IMR-90 (cell line): ENCODE measurements around the gene JMJD8. TPM values are rescaled to one million over a fixed set of nuclear protein-coding genes. Genes with fewer than 3 reads are reported as not detected.
A peak's percentile ranks its signal among the peaks of the same experiment; 100 is the strongest.

ENCODE experiments used
- ATAC-seq: fragments of 200-7000 bp; cut with Tn5 transposase; 2 replicates; pipeline ENCODE4 v1.9.1; 2020; ENCODE audit warnings: low read depth, mild to moderate bottlenecking, moderate library complexity
- BruUV-seq: library from RNA; stranded (reverse); fragments of 400-500 nt; replicated peaks from 2 replicates; lab custom pipeline; 2021; lab: Mats Ljungman, UMichigan
- CTCF ChIA-PET: fragments of 300-600 bp; formaldehyde crosslinking; extraction: SDS; loops from one replicate; lab custom pipeline; 2021; ENCODE audit warnings: antibody characterized with exemption; lab: Yijun Ruan, JAX
- POLR2A ChIA-PET: fragments of 300-600 bp; sonication (Branson Sonifier 250); formaldehyde crosslinking; loops from one replicate; lab custom pipeline; 2022; ENCODE audit warnings: antibody characterized with exemption; ENCODE audit not compliant: unreplicated experiment; lab: Charles Lee
- DNase-seq: peaks from one replicate; pipeline ENCODE4 v3.0.0; 2013
- H2AFZ ChIP-seq: replicated peaks from 2 replicates; pipeline ENCODE3; 2013; ENCODE audit warnings: low read length, mild to moderate bottlenecking; ENCODE audit not compliant: poor library complexity
- H2AK5ac ChIP-seq: 2 replicates; pipeline ENCODE4 v1.6.1; 2013; ENCODE audit warnings: low read depth, low read length, inconsistent platforms
- H2AK9ac ChIP-seq: replicated peaks from 2 replicates; pipeline ENCODE3; 2013; ENCODE audit warnings: mild to moderate bottlenecking, low read depth, low read length, moderate library complexity; ENCODE audit not compliant: poor library complexity
- H2BK120ac ChIP-seq: 2 replicates; pipeline ENCODE4 v1.6.1; 2013; ENCODE audit warnings: low read depth, low read length, inconsistent platforms
- H2BK15ac ChIP-seq: 3 replicates; pipeline ENCODE4 v1.6.1; 2013; ENCODE audit warnings: low read depth, low read length, inconsistent platforms
- H2BK20ac ChIP-seq: 2 replicates; pipeline ENCODE4 v1.6.1; 2013; ENCODE audit warnings: low read depth, mild to moderate bottlenecking, inconsistent platforms, low read length, moderate library complexity
- H2BK5ac ChIP-seq: 2 replicates; pipeline ENCODE4 v1.6.1; 2013; ENCODE audit warnings: mild to moderate bottlenecking, low read depth, low read length, inconsistent platforms; ENCODE audit not compliant: poor library complexity, severe bottlenecking
- H3K14ac ChIP-seq: replicated peaks from 2 replicates; pipeline ENCODE4 v1.6.1; 2013; ENCODE audit warnings: low read depth, low read length, inconsistent platforms
- H3K18ac ChIP-seq: 2 replicates; pipeline ENCODE4 v1.6.1; 2013; ENCODE audit warnings: low read depth, low read length, control low read depth
- H3K23ac ChIP-seq: 2 replicates; pipeline ENCODE4 v1.6.1; 2013; ENCODE audit warnings: low read depth, low read length, inconsistent platforms
- H3K27ac ChIP-seq: 2 replicates; pipeline ENCODE4 v1.5.1; 2013; ENCODE audit warnings: mild to moderate bottlenecking, control low read depth, low read length; ENCODE audit not compliant: insufficient read depth
- H3K27me3 ChIP-seq: 2 replicates; pipeline ENCODE4 v1.6.1; 2013; ENCODE audit warnings: low read length; ENCODE audit not compliant: control insufficient read depth, insufficient read depth
- H3K36me3 ChIP-seq: 2 replicates; pipeline ENCODE4 v1.6.1; 2013; ENCODE audit warnings: low read length, mixed read lengths; ENCODE audit not compliant: control insufficient read depth, insufficient read depth
- H3K4ac ChIP-seq: 2 replicates; pipeline ENCODE4 v1.6.1; 2013; ENCODE audit warnings: low read depth, low read length, inconsistent platforms
- H3K4me1 ChIP-seq: 2 replicates; pipeline ENCODE4 v1.6.1; 2013; ENCODE audit warnings: low read length, mixed read lengths; ENCODE audit not compliant: control insufficient read depth, insufficient read depth
- H3K4me2 ChIP-seq: 2 replicates; pipeline ENCODE4 v1.6.1; 2013; ENCODE audit warnings: low read depth, mild to moderate bottlenecking, control low read depth, low read length, moderate library complexity
- H3K4me3 ChIP-seq: 2 replicates; pipeline ENCODE4 v1.5.1; 2013; ENCODE audit warnings: low read depth, mild to moderate bottlenecking, control low read depth, low read length, moderate library complexity; ENCODE audit not compliant: insufficient read depth
- H3K56ac ChIP-seq: 2 replicates; pipeline ENCODE4 v1.6.1; 2013; ENCODE audit warnings: low read length, inconsistent platforms; ENCODE audit not compliant: insufficient read depth; ENCODE audit errors: extremely low read depth
- H3K79me1 ChIP-seq, 2 experiments: 2 replicates each; pipeline ENCODE4 v1.6.1; 2013; ENCODE audit warnings: low read length in 2 of 2, inconsistent platforms in 1 of 2, low read depth in 1 of 2
- H3K9ac ChIP-seq: 2 replicates; pipeline ENCODE4 v1.6.1; 2013; ENCODE audit warnings: low read depth, low read length, control low read depth
- H3K9me1 ChIP-seq: 2 replicates; pipeline ENCODE4 v1.6.1; 2013; ENCODE audit warnings: low read length, inconsistent platforms; ENCODE audit not compliant: insufficient read depth
- H3K9me3 ChIP-seq: 2 replicates; pipeline ENCODE4 v1.6.1; 2013; ENCODE audit warnings: low read length; ENCODE audit not compliant: control insufficient read depth, insufficient read depth
- H4K20me1 ChIP-seq: 2 replicates; pipeline ENCODE4 v1.6.1; 2013; ENCODE audit warnings: low read length, inconsistent platforms; ENCODE audit not compliant: insufficient read depth
- H4K5ac ChIP-seq: 2 replicates; pipeline ENCODE4 v1.6.1; 2013; ENCODE audit warnings: mild to moderate bottlenecking, low read depth, low read length, control low read depth
- H4K8ac ChIP-seq, 2 experiments: 2 replicates each; pipeline ENCODE4 v1.6.1; 2013; ENCODE audit warnings: low read depth in 2 of 2, low read length in 2 of 2, control low read depth in 1 of 2, inconsistent platforms in 1 of 2
- H4K91ac ChIP-seq: 2 replicates; pipeline ENCODE4 v1.6.1; 2013; ENCODE audit warnings: low read depth, low read length, inconsistent platforms; ENCODE audit not compliant: insufficient read depth
- CHD1 ChIP-seq: IDR thresholded peaks from 2 replicates; pipeline ENCODE4 v1.6.1; 2012; ENCODE audit warnings: low read depth, low read length, improper control_type of control experiment
- CTCF ChIP-seq: conservative IDR thresholded peaks from 2 replicates; pipeline ENCODE4 v1.5.1; 2012; ENCODE audit warnings: mild to moderate bottlenecking, low read depth, low read length, improper control_type of control experiment
- FOS ChIP-seq: fragments of 150-350 bp; IDR thresholded peaks from 2 replicates; pipeline ENCODE4 v1.6.1; 2016; ENCODE audit warnings: low read depth, low read length
- MAFK ChIP-seq: IDR thresholded peaks from 2 replicates; pipeline ENCODE4 v1.6.1; 2012; ENCODE audit warnings: low read depth, low read length, improper control_type of control experiment
- MAZ ChIP-seq: IDR thresholded peaks from 2 replicates; pipeline ENCODE4 v1.6.1; 2012; ENCODE audit warnings: low read depth, mild to moderate bottlenecking, low read length, improper control_type of control experiment, moderate library complexity, borderline replicate concordance
- MXI1 ChIP-seq: IDR thresholded peaks from 2 replicates; pipeline ENCODE4 v1.6.1; 2012; ENCODE audit warnings: low read depth, mild to moderate bottlenecking, low read length, moderate library complexity, borderline replicate concordance
- NFE2L2 ChIP-seq: fragments of 150-350 bp; IDR thresholded peaks from 2 replicates; pipeline ENCODE4 v1.6.1; 2016; ENCODE audit warnings: low read depth, mild to moderate bottlenecking, low read length
- RCOR1 ChIP-seq: IDR thresholded peaks from 2 replicates; pipeline ENCODE4 v1.6.1; 2012; ENCODE audit warnings: mild to moderate bottlenecking, low read length, improper control_type of control experiment; ENCODE audit not compliant: insufficient replicate concordance
- USF2 ChIP-seq: fragments of 150-350 bp; IDR thresholded peaks from 2 replicates; pipeline ENCODE4 v1.6.1; 2017; ENCODE audit warnings: mild to moderate bottlenecking, antibody characterized with exemption, low read length, low read depth
- WGBS, 2 experiments: methylation state at CpG; one replicate each; pipeline versions ENCODE4 v1.1.5 to v1.1.7; 2013; ENCODE audit warnings: missing lambda C conversion rate in 2 of 2; ENCODE audit not compliant: insufficient read length in 1 of 2; ENCODE audit errors: extremely low coverage in 2 of 2; 5-methylcytosine and 5-hydroxymethylcytosine counted together
- dilution Hi-C: fragments of 300-500 bp; cut with HindIII; formaldehyde crosslinking; loops from one replicate; pipeline ENCODE4 v1.14.3; 2018; ENCODE audit warnings: low sequenced_read_pairs; ENCODE audit not compliant: unreplicated experiment
- in situ Hi-C: fragments of 300-500 bp; cut with MboI; formaldehyde crosslinking; loops from 3 replicates; pipeline ENCODE4 v1.14.3; 2019; ENCODE audit warnings: low sequenced_read_pairs, inconsistent platforms, mixed read lengths
- intact Hi-C: fragments of 100-400 bp; cut with micrococcal nuclease; formaldehyde crosslinking; loops from 2 replicates; pipeline ENCODE4 v1.10.0; 2022
- polyA plus RNA-seq, 3 experiments: library from polyadenylated mRNA; depleted of rRNA; stranded (reverse); fragments of >200 nt; gene quantifications; 2 replicates each; pipeline ENCODE4 v1.2.3, GENCODE V29; 2012; ENCODE audit warnings: low replicate concordance in 1 of 3
- total RNA-seq: library from RNA; depleted of rRNA; stranded (reverse); fragments of >200 nt; gene quantifications from 2 replicates; pipeline ENCODE4 v1.2.3, GENCODE V29; 2012

Gene JMJD8
- total and polyA plus RNA-seq, 2 of the 4 experiments (the other 2 are of a cell fraction): 17.7 to 62.5 TPM

GRCh38 chr16:660132-660458 is 24.0 kb downstream of the JMJD8 start:
- no peak for DNase-seq
- TF ChIP-seq FOS (no peak), MXI1 (no peak), CHD1 (no peak), USF2 (no peak), MAFK (no peak), NFE2L2 (no peak), MAZ (no peak), RCOR1 (no peak), CTCF (no peak)
- Histone ChIP-seq H2BK120ac (no peak overlapping the region), H3K14ac (no peak overlapping the region), H2BK5ac (no peak overlapping the region), H4K5ac (no peak overlapping the region), H3K23ac (no peak overlapping the region), H2BK15ac (no peak overlapping the region), H3K9ac (no peak overlapping the region), H3K4me3 (no peak overlapping the region), H2AFZ (no peak overlapping the region), H3K27me3 (no peaks in the 10 kb centered on the region), H3K56ac (no peak overlapping the region), H4K8ac (no peak overlapping the region), H3K4me2 (no peak overlapping the region), H4K91ac (no peak overlapping the region), H3K4ac (no peak overlapping the region), H3K79me1 (no peaks in the 10 kb centered on the region), H2BK20ac (no peak overlapping the region), H4K20me1 (no peaks in the 10 kb centered on the region), H3K4me1 (peaks cover 5% of the 10 kb centered on the region), H2AK9ac (peak overlapping the region; percentile 28), H3K27ac (no peak overlapping the region), H3K36me3 (peaks cover 4% of the 10 kb centered on the region), H3K18ac (no peak overlapping the region), H3K9me1 (no peaks in the 10 kb centered on the region), H2AK5ac (no peak overlapping the region), H3K9me3 (no peaks in the 10 kb centered on the region)
- 48% methylated on average over 2 of the region's 6 CpGs; no CpG with 5 or more reads in 1 of the 2 experiments for WGBS, 2 experiments
- ATAC-seq: no peak
- intact Hi-C loops: loop anchor here (2.0 kb wide), 1 partner anchor 81 kb away; no protein-coding TSS in a partner anchor
- dilution Hi-C loops: no loop called here
- POLR2A ChIA-PET: no interaction called here
- in situ Hi-C loops: no loop called here
- CTCF ChIA-PET: interaction anchor here (0.7 kb wide), 1 partner anchor 12 kb away, joined by 3 read pairs; no protein-coding TSS in a partner anchor
- no TSS peak for BruUV-seq
